GM12874 (cell line): ENCODE data around the gene MPHOSPH8.

Experiments used
- TF ChIP-seq, protein P1 (sequence below): IDR thresholded peaks from 2 replicates; pipeline ENCODE4 v1.5.1; 2011; ENCODE audit warnings: low read depth, mild to moderate bottlenecking, control low read depth, low read length, moderate library complexity; ENCODE audit not compliant: insufficient read depth

Gene MPHOSPH8

DNA sequence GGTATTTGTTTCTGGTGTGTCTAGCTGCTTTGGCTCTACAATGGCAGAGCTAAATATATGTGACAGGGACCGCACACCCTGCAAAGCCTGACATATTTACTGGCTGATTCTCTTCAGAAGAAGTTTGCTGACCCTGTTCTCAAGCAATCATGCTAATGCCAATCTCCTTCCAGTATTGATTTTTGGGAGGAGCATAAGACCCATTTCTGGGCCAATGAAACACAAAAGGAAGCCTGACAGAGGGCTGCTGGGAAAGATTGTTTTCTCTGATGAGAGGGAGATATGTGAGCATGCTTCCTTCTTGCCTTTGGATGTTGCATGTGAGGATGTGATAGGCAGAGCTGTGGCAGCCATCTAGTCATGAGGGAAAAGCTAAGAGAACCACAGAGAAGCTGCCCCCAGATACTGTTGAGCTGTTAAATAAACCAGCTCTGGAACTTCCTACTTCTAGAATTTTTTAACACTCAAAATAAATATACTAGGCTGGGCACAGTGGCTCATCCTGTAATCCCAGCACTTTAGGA is 40.7 kb upstream of the MPHOSPH8 start:
- TF ChIP-seq, protein P1, sequence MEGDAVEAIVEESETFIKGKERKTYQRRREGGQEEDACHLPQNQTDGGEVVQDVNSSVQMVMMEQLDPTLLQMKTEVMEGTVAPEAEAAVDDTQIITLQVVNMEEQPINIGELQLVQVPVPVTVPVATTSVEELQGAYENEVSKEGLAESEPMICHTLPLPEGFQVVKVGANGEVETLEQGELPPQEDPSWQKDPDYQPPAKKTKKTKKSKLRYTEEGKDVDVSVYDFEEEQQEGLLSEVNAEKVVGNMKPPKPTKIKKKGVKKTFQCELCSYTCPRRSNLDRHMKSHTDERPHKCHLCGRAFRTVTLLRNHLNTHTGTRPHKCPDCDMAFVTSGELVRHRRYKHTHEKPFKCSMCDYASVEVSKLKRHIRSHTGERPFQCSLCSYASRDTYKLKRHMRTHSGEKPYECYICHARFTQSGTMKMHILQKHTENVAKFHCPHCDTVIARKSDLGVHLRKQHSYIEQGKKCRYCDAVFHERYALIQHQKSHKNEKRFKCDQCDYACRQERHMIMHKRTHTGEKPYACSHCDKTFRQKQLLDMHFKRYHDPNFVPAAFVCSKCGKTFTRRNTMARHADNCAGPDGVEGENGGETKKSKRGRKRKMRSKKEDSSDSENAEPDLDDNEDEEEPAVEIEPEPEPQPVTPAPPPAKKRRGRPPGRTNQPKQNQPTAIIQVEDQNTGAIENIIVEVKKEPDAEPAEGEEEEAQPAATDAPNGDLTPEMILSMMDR = no peak

DNA sequence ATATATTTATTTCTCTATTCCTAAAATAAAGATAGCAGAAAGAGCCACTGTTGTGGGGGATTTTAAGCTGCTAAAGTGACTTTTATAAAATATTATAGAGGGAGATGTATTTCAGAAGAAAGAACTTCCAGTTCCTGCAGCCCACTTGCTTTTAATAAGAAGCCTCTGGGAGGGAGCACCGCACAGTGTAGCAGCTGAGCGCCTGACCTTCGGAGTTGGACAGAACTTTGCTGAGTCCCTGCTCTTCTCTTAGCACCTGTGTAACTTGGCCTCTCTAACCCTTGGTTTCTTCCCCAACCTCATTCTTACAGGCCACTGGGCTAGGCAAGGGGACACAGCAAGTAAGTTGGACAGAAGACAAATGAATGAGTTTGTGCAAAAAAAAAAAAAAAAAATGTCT is 37.4 kb upstream of the MPHOSPH8 start:
- TF ChIP-seq, protein P1 = no peak

DNA sequence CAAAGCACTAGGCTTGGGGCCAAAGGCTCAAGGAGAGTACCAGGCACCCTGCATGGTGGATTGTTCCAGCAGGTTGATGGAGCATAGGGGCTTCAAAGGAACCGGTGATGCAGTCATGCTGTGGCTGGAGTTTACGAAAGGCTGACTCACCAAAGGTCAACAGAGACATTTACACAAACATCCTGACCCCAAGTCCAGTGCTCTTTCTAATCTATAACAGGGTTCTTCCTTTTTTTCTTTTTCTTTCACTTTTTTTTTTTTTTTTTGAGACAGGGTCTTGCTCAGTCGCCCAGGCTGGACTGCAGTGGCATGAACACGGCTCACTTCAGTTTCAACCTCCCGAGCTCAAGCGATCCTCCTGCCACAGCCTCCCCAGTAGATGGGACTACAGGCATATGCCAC is 36.5 kb upstream of the MPHOSPH8 start:
- TF ChIP-seq, protein P1 = no peak

DNA sequence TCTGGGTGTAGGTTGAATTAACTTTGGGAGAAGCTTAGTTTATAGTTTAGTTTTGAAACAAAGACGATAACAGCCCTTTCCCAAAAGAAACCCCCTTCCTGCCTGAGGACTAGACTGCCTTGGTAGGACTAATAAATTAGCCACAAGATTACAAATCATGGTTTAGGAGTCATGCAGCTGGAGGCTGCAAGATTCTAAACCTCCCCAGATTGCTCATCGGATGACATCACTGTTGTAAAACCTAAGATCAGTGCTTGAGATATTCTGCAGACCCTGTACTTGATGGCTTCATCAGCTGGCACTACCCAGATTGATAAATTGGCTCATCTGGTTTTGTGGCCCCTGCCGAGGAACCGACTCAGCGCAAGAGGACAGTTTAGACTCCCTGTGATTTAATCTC is 35.9 kb upstream of the MPHOSPH8 start:
- TF ChIP-seq, protein P1 = no peak

DNA sequence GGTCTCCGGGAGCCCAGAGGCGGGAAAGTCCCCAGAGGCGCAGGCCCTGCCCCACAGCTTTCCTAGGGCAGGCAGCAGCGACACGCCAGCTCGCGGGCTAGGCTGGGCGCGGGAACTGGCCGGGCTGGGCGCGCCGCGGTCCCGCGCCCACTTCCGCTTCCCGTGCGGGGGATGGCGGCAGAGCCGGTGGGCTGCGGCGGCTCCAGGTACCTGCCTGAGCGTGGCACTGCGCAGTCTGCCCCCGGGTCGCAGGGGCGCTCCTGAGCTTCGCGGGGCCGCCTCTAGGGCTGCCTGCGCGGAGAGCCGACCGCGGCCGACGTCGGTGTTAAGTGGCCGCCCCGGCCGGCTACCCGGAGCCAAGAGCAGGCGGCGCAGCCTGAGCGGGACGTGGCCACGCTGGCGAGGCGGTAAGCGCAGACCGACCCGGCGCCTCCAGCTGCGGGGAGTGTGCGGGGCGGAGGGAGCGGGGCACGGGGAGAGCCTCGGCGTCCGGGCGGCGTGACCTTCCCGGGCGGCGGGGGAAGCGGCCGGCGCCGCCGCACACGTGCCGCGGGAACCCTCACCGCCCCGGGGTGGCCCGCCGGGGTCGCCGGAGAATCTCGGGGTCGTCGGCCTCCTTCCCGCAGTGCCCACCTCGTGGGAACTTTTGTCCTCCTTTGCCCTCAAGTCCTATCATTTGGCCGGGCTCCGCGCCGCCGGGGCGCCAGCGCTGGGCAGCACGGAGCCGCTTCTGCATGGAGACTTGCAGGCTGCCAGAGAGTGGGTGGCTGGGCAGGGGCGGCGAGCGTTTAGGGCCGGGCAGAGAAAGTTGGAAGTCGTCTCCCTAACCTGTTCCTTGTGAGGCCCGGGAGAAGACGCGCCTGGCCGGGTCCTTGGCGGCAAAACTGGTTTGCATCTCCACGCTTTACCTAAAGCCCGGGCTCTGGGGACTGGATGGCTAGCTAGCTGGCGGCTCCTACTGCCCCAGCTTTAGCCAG is 31.4 kb upstream of the MPHOSPH8 start:
- TF ChIP-seq, protein P1 = peak; percentile 56

DNA sequence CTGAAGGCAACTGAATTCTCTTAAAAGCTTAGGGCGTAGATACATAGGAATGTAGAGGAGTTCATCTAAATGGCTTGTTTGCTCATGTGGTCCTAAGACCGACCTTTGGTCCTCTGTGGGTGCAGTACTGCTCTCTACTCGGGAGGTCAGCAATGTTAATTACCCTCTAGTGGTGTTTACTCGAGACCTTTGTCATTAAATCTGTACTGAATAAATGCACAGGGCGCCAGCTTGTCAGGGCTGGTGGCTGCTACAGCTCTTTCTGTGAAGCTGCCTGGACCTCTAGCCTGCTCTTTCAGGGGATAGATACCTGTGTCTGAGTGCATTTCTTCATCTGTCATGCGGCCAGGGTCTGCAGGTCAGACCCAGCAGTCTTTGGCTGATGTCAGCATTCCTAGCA is 29.2 kb upstream of the MPHOSPH8 start:
- TF ChIP-seq, protein P1 = no peak

DNA sequence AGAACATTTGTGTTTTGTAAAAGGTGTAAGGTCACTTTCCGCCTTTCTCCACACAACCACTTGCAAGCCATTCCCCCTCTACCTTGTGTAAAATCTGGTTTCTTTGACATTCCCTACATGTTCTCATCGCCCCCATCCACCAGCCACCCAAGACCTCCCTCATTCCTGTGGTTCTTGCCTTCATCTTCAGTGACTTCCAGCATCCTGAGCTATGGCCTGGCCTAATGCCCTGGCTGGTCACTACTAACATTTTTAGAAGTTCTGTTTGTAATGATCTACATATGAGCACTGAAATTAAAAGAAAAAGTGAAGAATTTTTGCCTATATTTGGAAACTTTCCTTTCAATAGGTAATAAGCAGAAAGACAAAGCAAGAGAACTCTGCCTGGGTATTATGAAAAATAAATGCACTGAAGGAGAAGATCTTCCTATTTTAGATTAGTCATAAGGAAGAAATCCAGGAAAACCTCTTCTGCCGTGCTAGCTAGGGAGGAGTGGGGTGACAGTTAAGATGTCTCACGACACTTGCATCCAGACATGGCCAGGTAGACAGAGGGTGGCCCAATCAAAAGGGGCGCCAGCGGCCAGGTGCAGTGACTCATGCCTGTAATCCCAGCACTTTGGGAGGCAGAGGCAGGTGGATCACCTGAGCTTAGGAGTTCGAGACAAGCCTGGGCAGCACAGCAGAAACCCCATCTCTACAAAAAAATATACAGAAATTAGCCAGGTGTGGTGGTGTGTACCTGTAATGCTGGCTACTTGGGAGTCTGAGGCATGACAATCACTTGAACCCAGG is 28.1 kb upstream of the MPHOSPH8 start:
- TF ChIP-seq, protein P1 = no peak
